ENCODE measurements around the gene PYM1.

The PYM1 gene

DNA sequence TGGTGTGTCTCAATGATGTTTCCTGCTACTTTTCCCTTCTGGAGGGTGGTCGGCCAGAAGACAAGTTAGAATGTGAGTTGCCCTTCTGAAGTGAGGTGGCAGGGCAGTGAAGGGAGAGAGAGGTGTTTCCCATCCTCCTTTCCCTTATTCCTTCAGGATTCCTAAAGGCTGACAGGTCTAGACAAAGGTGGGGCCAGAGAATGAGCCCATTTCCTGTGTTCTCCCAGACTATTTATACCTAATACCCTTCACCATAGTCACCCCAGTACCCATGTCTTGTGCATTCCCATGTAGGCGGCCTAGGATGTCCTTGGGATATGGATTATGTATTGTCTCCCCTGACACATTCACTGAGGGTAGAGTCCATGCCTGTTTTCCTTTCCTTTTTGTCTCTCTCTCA lies 10.3 kb upstream of the PYM1 start:
- DNase-seq: no peak
- H3K27ac ChIP-seq: no peak overlapping the region
- H3K27me3 ChIP-seq (replicated peaks): no peaks in the 10 kb centered on the region
- no peak for TF ChIP-seq CTCF (IDR thresholded peaks at IDR 0.05; ENCODE audit: low read depth, low read length, missing control alignments)
- H3K36me3 ChIP-seq (replicated peaks): peaks cover 13% of the 10 kb centered on the region
- in situ Hi-C loops (cut with HindIII; ENCODE audit: low pct_ligation_motif_present, low sequenced_read_pairs): no loop called here
- H3K4me3 ChIP-seq (ENCODE audit: low read depth, low read length): no peak overlapping the region

DNA sequence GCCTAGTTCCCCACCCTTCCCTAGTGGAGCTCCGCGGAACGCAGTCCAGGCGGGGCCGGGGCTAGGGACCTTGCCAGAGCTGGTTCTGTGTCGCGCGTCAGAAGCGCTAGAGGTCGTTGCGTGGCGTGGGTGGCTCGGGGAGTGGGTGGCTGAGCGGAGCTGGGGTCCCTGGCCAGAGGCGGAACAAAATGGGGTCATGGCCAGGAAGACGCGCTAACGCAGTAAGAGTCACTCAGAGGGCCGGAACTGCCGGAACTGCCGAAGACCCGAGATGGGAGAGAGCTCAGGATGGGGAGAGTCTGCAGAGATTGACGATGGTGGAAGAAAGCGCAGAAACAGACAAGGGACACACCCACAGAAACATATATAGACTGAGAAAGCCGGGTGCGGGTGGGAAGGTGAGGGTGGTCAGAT lies 8.1 kb upstream of the PYM1 start:
- peaks cover 2% of the 10 kb centered on the region for H3K36me3 ChIP-seq (replicated peaks)
- no peaks in the 10 kb centered on the region for H3K27me3 ChIP-seq (replicated peaks)
- H3K27ac ChIP-seq: no peak overlapping the region
- peak; percentile 16 for TF ChIP-seq CTCF (IDR thresholded peaks at IDR 0.05; ENCODE audit: low read depth, low read length, missing control alignments)
- no peak for DNase-seq
- in situ Hi-C loops (cut with HindIII; ENCODE audit: low pct_ligation_motif_present, low sequenced_read_pairs): no loop called here
- peak overlapping the region; percentile 44 for H3K4me3 ChIP-seq (ENCODE audit: low read depth, low read length)

DNA sequence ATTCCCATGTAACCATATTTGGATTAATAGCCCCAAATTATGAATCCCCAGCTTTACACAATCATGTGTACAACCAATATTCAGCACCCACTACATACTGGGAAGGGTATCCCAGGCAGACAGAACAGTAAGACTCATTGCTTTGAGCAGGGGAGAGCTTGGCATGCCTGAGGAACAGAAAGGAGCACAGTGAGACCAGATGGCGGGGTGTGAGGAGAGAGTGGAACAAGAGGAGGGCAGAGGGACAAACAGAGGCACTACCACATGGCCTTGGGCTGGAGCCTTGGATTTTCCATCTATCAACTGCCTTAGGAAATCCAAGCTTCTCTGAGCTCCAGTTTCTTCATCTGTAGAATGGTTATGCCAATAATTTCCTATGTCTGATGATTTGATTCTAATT lies 7.1 kb upstream of the PYM1 start:
- Histone ChIP-seq H3K36me3 (replicated peaks) (peaks cover 2% of the 10 kb centered on the region), H3K27ac (no peak overlapping the region), H3K4me3 (ENCODE audit: low read depth, low read length) (no peak overlapping the region), H3K27me3 (replicated peaks) (no peaks in the 10 kb centered on the region)
- no peak for TF ChIP-seq CTCF (IDR thresholded peaks at IDR 0.05; ENCODE audit: low read depth, low read length, missing control alignments)
- in situ Hi-C loops (cut with HindIII; ENCODE audit: low pct_ligation_motif_present, low sequenced_read_pairs): no loop called here
- no peak for DNase-seq

DNA sequence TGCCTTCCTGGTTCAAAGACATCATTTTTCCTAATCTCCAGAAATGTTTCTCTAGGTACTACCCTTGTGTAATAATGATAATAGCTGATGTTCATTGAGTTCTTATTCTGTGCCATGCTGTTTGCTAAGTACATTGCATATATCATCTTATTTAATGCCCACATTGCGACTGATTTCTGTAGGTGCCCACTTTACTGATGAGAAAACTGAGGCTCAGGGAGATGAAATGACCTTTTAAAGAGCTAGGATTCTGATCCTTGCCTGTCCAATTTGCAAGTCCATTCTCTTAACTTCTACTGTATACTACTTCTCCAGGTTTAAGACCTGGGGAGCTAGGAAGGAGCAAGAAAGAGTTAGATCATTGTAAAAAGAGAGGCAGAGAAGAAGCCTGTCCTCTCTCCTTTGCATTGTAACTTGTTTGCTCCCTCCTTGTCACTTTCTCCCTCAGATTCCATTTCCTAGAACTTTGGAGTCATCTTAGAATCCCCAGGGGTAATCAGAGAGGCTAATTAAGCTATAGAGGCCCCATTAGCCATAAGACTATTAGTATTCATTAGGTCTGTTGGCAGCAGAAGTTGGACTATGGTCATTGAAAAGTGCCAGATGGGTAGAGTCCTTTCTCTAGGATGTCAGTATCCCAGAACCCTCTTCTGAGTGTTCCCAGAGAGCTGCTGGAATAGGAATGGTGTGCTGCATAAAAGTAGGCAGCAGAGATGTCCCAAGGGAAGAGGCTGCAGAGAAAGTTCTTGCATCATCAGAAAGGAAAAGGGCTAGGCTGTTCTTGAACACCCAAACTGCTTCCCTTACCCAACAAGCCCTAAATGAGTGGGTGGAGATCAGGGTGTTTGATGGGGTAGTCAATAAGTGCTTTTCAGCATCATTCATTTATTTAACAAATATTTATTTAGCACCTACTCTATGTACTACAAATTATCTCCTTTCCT lies 6.4 kb upstream of the PYM1 start:
- in situ Hi-C loops (cut with HindIII; ENCODE audit: low pct_ligation_motif_present, low sequenced_read_pairs): no loop called here
- TF ChIP-seq CTCF (IDR thresholded peaks at IDR 0.05; ENCODE audit: low read depth, low read length, missing control alignments): no peak
- Histone ChIP-seq H3K36me3 (replicated peaks) (no peaks in the 10 kb centered on the region), H3K27me3 (replicated peaks) (no peaks in the 10 kb centered on the region), H3K27ac (no peak overlapping the region), H3K4me3 (ENCODE audit: low read depth, low read length) (no peak overlapping the region)
- no peak for DNase-seq

DNA sequence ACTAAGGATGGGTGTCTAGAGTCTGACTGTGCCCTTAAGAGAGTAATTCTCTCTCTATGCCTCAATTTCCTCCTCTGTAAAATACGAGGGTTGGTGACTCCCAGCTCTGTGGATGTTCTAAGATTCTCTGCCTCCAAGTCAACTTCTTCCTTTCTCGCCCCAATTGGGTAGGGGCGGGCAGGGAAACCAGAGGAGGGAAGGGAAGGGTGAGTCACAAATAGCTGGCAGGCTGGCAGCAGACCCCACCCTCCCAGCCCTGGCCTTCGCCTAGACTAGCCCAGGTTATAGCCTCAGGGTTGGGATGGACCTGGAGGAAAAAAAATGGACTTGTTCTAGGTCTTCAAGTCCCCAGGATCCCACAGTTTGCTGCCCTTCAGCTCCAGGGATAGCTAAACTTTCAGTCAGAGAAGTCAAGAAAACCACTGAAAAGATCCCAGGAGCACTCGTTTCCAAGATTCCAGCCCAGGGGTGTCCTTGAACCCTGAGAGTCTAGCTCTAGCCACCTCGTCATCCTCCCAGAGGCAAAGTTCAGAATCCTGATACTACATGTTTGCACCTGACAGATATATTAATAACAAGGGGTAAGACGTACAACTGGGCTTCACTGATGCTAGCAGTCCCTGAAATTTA lies 5.6 kb upstream of the PYM1 start:
- Histone ChIP-seq H3K27me3 (replicated peaks) (no peaks in the 10 kb centered on the region), H3K36me3 (replicated peaks) (no peaks in the 10 kb centered on the region), H3K4me3 (ENCODE audit: low read depth, low read length) (no peak overlapping the region), H3K27ac (no peak overlapping the region)
- DNase-seq: no peak
- no peak for TF ChIP-seq CTCF (IDR thresholded peaks at IDR 0.05; ENCODE audit: low read depth, low read length, missing control alignments)
- in situ Hi-C loops (cut with HindIII; ENCODE audit: low pct_ligation_motif_present, low sequenced_read_pairs): no loop called here

All from brain microvascular endothelial cell (primary cell).